Vagina (tissue), 2 donors: ENCODE results near the gene CLEC7A. TPM values are rescaled to one million over a fixed set of nuclear protein-coding genes. Genes with fewer than 3 reads are reported as not detected.

Experiments
- DNase-seq, 2 donors: peaks; one replicate each; pipeline ENCODE4 v3.0.0-alpha.2; 2017; ENCODE audit errors: extremely low spot score in 2 of 2
- H3K27ac ChIP-seq: fragments of 200-600 bp; sonication (generic); one replicate; pipeline ENCODE4 v1.5.1; 2019
- H3K27me3 ChIP-seq: fragments of 200-600 bp; sonication (generic); one replicate; pipeline ENCODE4 v1.5.1; 2019
- H3K36me3 ChIP-seq, 2 donors: fragments of 200-600 bp; sonication (generic); one replicate each; pipeline ENCODE4 v1.5.1; 2017 to 2019
- H3K4me1 ChIP-seq: fragments of 200-600 bp; sonication (generic); one replicate; pipeline ENCODE4 v1.5.1; 2019
- H3K4me3 ChIP-seq, 2 donors: fragments of 200-600 bp; sonication (generic); 1 replicate in 1 of 2; 2 replicates in 1 of 2; pipeline ENCODE4 v1.5.1; 2016 to 2019
- H3K9me3 ChIP-seq: fragments of 200-600 bp; sonication (generic); one replicate; pipeline ENCODE4 v1.5.1; 2019
- POLR2A ChIP-seq, 2 donors: fragments of 450-650 bp; IDR thresholded peaks; one replicate each; pipeline ENCODE4 v1.6.1; 2017; ENCODE audit warnings: antibody characterized with exemption in 2 of 2, mild to moderate bottlenecking in 2 of 2, moderate library complexity in 2 of 2
- POLR2AphosphoS5 ChIP-seq, 2 donors: sonication (generic); formaldehyde crosslinking; IDR thresholded peaks; one replicate each; pipeline ENCODE4 v1.9.0; 2017; ENCODE audit warnings: antibody characterized with exemption in 2 of 2, mild to moderate bottlenecking in 2 of 2, low read depth in 1 of 2; ENCODE audit not compliant: insufficient read depth in 1 of 2
- intact Hi-C: fragments of 100-400 bp; cut with DNase I; formaldehyde crosslinking; loops from one replicate; pipeline ENCODE4 v1.15.1; 2023
- total RNA-seq: library from RNA; depleted of rRNA; stranded (reverse); fragments of >200 nt; gene quantifications from one replicate; pipeline ENCODE4 v1.2.3, GENCODE V29; 2016
- TF ChIP-seq, protein P1 (sequence below), 3 experiments: fragments of 450-650 bp in 2 of 3; fragments of 200-600 bp in 1 of 3; sonication (generic) in 1 of 3; IDR thresholded peaks; one replicate each; pipeline ENCODE4 v1.5.1; 2017 to 2019; ENCODE audit warnings: antibody characterized with exemption in 3 of 3, mild to moderate bottlenecking in 2 of 3, moderate library complexity in 2 of 3

CLEC7A gene
- total RNA-seq, 1 donor from 2014 or later: 7.9 TPM

DNA sequence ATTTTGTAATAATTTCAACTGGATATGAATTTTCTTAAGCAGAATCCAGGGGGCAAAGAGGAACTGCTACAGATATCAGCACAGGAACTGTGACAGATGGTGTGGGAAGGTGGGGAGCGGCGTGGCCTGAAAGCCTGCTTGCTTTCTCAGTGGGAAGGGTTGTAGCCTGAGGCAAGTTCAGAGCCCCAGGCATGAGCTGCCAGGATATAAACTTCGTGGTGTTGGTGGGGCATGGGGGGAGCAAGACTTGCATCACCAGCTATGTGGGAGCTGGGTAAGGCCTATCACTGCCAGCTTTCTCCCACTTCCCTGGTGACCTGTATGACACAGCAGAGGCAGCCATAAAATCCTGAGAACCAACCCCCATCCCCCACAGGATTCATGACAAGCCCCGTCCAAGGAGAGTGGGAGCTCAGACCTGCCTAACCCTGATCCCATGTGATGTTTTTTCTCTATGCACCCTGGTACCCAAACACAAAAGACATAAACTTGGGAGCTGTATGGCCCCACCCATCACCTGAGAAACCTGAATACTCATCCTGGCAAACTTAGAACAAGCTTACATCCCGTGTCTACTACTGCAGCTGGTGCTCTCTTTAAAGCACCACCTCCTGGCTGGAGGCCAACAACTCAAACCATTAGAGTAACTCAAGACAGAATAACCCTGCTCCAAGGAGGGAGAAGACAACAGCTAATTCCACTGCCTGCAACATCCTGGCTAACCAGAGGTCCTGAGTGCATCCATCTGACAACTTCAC, 47.7 kb downstream of the CLEC7A start:
- DNase-seq: no peak
- Histone ChIP-seq H3K27ac (no peak overlapping the region), H3K36me3 (no peaks in the 10 kb centered on the region), H3K27me3 (no peaks in the 10 kb centered on the region), H3K9me3 (no peaks in the 10 kb centered on the region), H3K4me1 (no peaks in the 10 kb centered on the region), H3K4me3 (no peak overlapping the region)
- intact Hi-C loops: loop anchor here (5.0 kb wide), 1 partner anchor 180 kb away; no protein-coding TSS in a partner anchor
- TF ChIP-seq, protein P1, sequence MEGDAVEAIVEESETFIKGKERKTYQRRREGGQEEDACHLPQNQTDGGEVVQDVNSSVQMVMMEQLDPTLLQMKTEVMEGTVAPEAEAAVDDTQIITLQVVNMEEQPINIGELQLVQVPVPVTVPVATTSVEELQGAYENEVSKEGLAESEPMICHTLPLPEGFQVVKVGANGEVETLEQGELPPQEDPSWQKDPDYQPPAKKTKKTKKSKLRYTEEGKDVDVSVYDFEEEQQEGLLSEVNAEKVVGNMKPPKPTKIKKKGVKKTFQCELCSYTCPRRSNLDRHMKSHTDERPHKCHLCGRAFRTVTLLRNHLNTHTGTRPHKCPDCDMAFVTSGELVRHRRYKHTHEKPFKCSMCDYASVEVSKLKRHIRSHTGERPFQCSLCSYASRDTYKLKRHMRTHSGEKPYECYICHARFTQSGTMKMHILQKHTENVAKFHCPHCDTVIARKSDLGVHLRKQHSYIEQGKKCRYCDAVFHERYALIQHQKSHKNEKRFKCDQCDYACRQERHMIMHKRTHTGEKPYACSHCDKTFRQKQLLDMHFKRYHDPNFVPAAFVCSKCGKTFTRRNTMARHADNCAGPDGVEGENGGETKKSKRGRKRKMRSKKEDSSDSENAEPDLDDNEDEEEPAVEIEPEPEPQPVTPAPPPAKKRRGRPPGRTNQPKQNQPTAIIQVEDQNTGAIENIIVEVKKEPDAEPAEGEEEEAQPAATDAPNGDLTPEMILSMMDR (IDR thresholded peaks at IDR 0.05): no peak
- TF ChIP-seq POLR2A (IDR thresholded peaks at IDR 0.05) (no peak), POLR2AphosphoS5 (IDR thresholded peaks at IDR 0.05; ENCODE audit: insufficient read depth in 1 of 2, low read depth in 1 of 2) (no peak)

DNA sequence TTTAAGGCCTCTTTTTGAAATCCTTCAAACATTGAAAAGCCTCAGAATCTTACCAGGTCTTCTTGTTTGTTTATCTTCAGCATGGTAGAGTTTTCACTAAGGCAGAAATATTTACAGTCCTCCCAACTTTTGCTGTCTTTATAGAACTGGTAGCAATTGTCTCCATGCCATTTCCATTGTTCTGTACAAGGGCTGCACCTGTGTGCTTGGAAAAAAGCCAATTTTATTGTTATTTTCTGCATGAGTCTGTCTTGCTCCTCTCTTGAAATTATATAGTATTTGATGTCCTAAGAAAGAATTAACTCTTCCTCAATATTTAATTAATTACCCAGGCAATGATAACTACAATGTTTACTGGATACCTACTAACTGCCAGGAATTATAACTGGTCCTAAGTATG, 54.5 kb downstream of the CLEC7A start:
- no peaks in the 10 kb centered on the region for H3K4me1 ChIP-seq
- no peak overlapping the region for H3K4me3 ChIP-seq
- H3K9me3 ChIP-seq: no peaks in the 10 kb centered on the region
- no peaks in the 10 kb centered on the region for H3K27me3 ChIP-seq
- TF ChIP-seq POLR2AphosphoS5 (IDR thresholded peaks at IDR 0.05; ENCODE audit: insufficient read depth in 1 of 2, low read depth in 1 of 2) (no peak), POLR2A (IDR thresholded peaks at IDR 0.05) (no peak)
- TF ChIP-seq, protein P1 (IDR thresholded peaks at IDR 0.05): no peak
- no peaks in the 10 kb centered on the region for H3K36me3 ChIP-seq
- H3K27ac ChIP-seq: no peak overlapping the region
- intact Hi-C loops: no loop called here
- DNase-seq: no peak

DNA sequence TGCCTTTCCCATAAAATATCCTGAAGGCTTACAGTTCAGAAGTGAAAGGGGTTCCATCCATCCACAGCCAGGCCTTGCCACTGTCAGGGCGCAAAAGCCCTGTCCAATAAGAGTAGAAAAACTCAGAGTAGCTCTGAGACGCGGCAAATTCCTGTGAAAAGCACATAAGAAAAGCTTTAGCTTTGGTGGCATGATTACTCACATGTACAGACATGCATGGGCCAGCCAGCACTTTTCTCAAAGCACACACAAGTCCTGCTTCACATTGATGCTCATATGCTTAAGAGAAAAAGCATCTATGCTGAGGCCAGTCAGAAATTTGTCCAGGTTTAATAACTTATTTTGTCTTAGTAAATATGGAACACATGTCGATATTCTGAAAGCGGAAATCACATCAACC, 56.7 kb downstream of the CLEC7A start:
- Histone ChIP-seq H3K27me3 (no peaks in the 10 kb centered on the region), H3K9me3 (no peaks in the 10 kb centered on the region), H3K4me3 (no peak overlapping the region), H3K4me1 (peaks cover 12% of the 10 kb centered on the region), H3K36me3 (no peaks in the 10 kb centered on the region), H3K27ac (no peak overlapping the region)
- TF ChIP-seq, protein P1 (IDR thresholded peaks at IDR 0.05): no peak
- TF ChIP-seq POLR2AphosphoS5 (IDR thresholded peaks at IDR 0.05; ENCODE audit: insufficient read depth in 1 of 2, low read depth in 1 of 2) (no peak), POLR2A (IDR thresholded peaks at IDR 0.05) (no peak)
- intact Hi-C loops: no loop called here
- DNase-seq: no peak

DNA sequence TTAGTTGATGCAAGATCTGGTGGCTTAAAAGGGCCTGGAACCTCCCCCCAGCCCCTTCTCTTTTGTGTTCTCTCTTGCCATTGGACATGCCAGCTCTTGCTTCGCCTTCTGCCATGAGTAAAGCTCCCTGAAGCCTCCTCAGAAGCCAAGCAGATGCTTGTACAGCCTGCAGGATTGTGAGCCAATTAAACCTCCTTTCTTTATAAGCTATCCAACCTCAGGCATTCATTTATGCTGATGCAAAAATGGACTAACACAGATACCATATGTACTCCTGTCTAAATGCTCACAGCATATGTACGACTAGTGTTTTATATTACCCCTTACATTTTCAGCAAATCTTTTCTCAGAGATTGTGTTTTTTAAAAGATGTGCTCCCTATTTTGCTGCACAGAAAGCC, 57.9 kb downstream of the CLEC7A start:
- no peak overlapping the region for H3K27ac ChIP-seq
- DNase-seq: no peak
- H3K4me3 ChIP-seq: no peak overlapping the region
- intact Hi-C loops: no loop called here
- TF ChIP-seq POLR2AphosphoS5 (IDR thresholded peaks at IDR 0.05; ENCODE audit: insufficient read depth in 1 of 2, low read depth in 1 of 2) (no peak), POLR2A (IDR thresholded peaks at IDR 0.05) (no peak)
- TF ChIP-seq, protein P1 (IDR thresholded peaks at IDR 0.05): no peak
- H3K36me3 ChIP-seq: no peaks in the 10 kb centered on the region
- no peaks in the 10 kb centered on the region for H3K27me3 ChIP-seq
- H3K9me3 ChIP-seq: no peaks in the 10 kb centered on the region
- H3K4me1 ChIP-seq: peaks cover 12% of the 10 kb centered on the region

DNA sequence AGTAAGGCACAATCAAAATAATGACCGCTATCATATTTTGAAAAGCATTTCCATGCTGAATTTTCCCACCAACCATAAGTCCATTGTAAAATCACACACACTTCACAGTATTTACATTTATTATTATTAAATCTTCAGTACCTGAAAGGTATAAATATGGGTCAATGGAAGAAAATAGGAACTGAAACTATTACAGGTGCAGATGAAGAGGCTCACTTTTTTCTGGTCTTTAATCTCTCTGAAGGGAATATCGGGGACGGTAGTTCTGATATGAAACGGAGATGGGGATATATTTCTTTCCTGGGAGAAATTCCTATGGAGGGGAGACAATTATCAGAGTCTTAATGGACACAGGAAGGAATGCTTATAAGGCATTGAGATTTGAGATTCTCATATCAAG, 59.6 kb downstream of the CLEC7A start:
- DNase-seq: no peak
- H3K27me3 ChIP-seq: no peaks in the 10 kb centered on the region
- no peaks in the 10 kb centered on the region for H3K36me3 ChIP-seq
- no peaks in the 10 kb centered on the region for H3K9me3 ChIP-seq
- H3K4me1 ChIP-seq: peaks cover 12% of the 10 kb centered on the region
- TF ChIP-seq, protein P1 (IDR thresholded peaks at IDR 0.05): no peak
- TF ChIP-seq POLR2AphosphoS5 (IDR thresholded peaks at IDR 0.05; ENCODE audit: insufficient read depth in 1 of 2, low read depth in 1 of 2): no peak
- TF ChIP-seq POLR2A (IDR thresholded peaks at IDR 0.05): no peak
- no peak overlapping the region for H3K4me3 ChIP-seq
- H3K27ac ChIP-seq: no peak overlapping the region
- intact Hi-C loops: no loop called here
